DND-41 (cell line): ENCODE data around the gene TARM1.

Source experiments
- EZH2 ChIP-seq: IDR thresholded peaks from 3 replicates; pipeline ENCODE4 v1.6.1; 2012; ENCODE audit warnings: borderline replicate concordance, low read depth, mild to moderate bottlenecking, moderate library complexity, low read length, inconsistent platforms; ENCODE audit not compliant: severe bottlenecking
- TF ChIP-seq, protein P1 (sequence below): IDR thresholded peaks from 2 replicates; pipeline ENCODE4 v1.5.1; 2012; ENCODE audit warnings: borderline replicate concordance, low read length, moderate library complexity, mild to moderate bottlenecking; ENCODE audit not compliant: poor library complexity, severe bottlenecking; ENCODE audit errors: extremely low read depth

DNA sequence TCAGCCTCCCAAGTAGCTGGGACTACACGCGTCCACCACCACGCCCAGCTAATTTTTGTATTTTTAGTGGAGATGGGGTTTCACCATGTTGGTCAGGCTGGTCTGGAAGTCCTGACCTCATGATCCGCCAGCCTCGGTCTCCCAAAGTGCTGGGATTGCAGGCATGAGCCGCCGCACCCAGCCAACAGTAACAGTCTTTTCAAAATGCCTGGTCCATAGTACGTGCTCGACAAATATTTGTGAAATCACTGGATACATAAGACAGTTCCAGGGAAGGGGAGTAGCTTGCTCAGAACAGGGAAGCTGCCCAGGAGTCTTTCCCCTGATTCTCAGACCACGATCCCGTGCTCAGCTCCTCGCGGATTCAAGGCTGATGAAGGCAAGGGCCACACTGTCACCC lies 59.2 kb downstream of the TARM1 start:
- TF ChIP-seq, protein P1, sequence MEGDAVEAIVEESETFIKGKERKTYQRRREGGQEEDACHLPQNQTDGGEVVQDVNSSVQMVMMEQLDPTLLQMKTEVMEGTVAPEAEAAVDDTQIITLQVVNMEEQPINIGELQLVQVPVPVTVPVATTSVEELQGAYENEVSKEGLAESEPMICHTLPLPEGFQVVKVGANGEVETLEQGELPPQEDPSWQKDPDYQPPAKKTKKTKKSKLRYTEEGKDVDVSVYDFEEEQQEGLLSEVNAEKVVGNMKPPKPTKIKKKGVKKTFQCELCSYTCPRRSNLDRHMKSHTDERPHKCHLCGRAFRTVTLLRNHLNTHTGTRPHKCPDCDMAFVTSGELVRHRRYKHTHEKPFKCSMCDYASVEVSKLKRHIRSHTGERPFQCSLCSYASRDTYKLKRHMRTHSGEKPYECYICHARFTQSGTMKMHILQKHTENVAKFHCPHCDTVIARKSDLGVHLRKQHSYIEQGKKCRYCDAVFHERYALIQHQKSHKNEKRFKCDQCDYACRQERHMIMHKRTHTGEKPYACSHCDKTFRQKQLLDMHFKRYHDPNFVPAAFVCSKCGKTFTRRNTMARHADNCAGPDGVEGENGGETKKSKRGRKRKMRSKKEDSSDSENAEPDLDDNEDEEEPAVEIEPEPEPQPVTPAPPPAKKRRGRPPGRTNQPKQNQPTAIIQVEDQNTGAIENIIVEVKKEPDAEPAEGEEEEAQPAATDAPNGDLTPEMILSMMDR: no peak
- no peak for TF ChIP-seq EZH2
